Measurements from ENCODE around the gene GRIN2A. TPM values are rescaled to one million over a fixed set of nuclear protein-coding genes. Genes with fewer than 3 reads are reported as not detected.

Gene GRIN2A
- total and polyA plus RNA-seq, 2 of the 8 experiments (the other 6 are each of a cell fraction or from before 2014, with no cell fraction given): 0.18 to 1.8 TPM

- Histone ChIP-seq H3K4me1 (replicated peaks in 1 of 4; ENCODE audit: control insufficient read depth in 3 of 4, insufficient read depth in 4 of 4, low read length in 3 of 4) (peaks cover 5 to 7% (median 6%) of the 10 kb centered on the region in 4 experiments; a peak in 3 of 7 replicates), H4K5ac (ENCODE audit: insufficient read length, low read depth, low read length) (no peak overlapping the region), H2BK15ac (ENCODE audit: low read length) (no peak overlapping the region), H3K79me1 (ENCODE audit: low read depth, low read length) (no peaks in the 10 kb centered on the region), H3K18ac (ENCODE audit: extremely low read depth, low read length) (no peak overlapping the region), H2BK120ac (replicated peaks; ENCODE audit: low read depth, low read length) (no peak overlapping the region), H3K9me3 (ENCODE audit: insufficient read depth in 2 of 2, low read depth in 1 of 2, low read length in 1 of 2) (no peaks in the 10 kb centered on the region), H3K27ac (ENCODE audit: low read depth, low read length) (no peak overlapping the region), H2AK5ac (ENCODE audit: low read depth, low read length) (no peak overlapping the region), H3K23me2 (ENCODE audit: low read depth, low read length) (no peaks in the 10 kb centered on the region), H3K14ac (ENCODE audit: insufficient read length) (no peak overlapping the region), H4K20me1 (replicated peaks in 1 of 2; ENCODE audit: control insufficient read depth in 1 of 2, insufficient read depth in 2 of 2, low read length in 2 of 2) (no peaks in the 10 kb centered on the region), H3K56ac (replicated peaks; ENCODE audit: insufficient read length, low read depth, low read length) (no peak overlapping the region), H2BK5ac (ENCODE audit: low read depth, low read length) (no peak overlapping the region), H3K9ac (replicated peaks in 1 of 4; ENCODE audit: extremely low read depth in 1 of 4, low read depth in 3 of 4, low read length in 3 of 4) (no peak overlapping the region), H3K4me3 (ENCODE audit: extremely low read depth in 1 of 4, insufficient read depth in 2 of 4, low read depth in 3 of 4, low read length in 4 of 4) (no peak overlapping the region), H3K4me2 (ENCODE audit: insufficient read depth in 1 of 2, low read depth in 2 of 2, low read length in 2 of 2) (no peak overlapping the region), H4K8ac (ENCODE audit: extremely low read depth, insufficient read depth, low read length) (no peak overlapping the region), H2AFZ (ENCODE audit: low read length) (no peak overlapping the region), H3K79me2 (ENCODE audit: control insufficient read depth in 1 of 2, insufficient read depth in 2 of 2, low read length in 2 of 2) (no peaks in the 10 kb centered on the region; a peak in 1 of 4 replicates), H2BK12ac (ENCODE audit: low read depth, low read length) (no peak overlapping the region), H3K36me3 (ENCODE audit: control insufficient read depth in 2 of 4, insufficient read depth in 4 of 4, low read length in 3 of 4) (no peaks in the 10 kb centered on the region), H2BK20ac (ENCODE audit: low read length) (no peak overlapping the region), H3K4ac (replicated peaks; ENCODE audit: insufficient read length, low read depth, low read length) (no peak overlapping the region), H4K91ac (replicated peaks; ENCODE audit: insufficient read length, low read length) (no peak overlapping the region), H3K23ac (ENCODE audit: insufficient read length) (no peak overlapping the region), H3K27me3 (replicated peaks in 1 of 4; ENCODE audit: control insufficient read depth in 3 of 4, extremely low read depth in 1 of 4, insufficient read depth in 3 of 4, low read length in 3 of 4) (peaks cover 0 to 2% (median 0%) of the 10 kb centered on the region in 4 experiments; a peak in 2 of 7 replicates)
- ChIA-PET CTCF (ENCODE audit: partially characterized antibody) (interaction anchor here (1.2 to 4.7 kb wide), 2 partner anchors 101 to 821 kb away, joined by 4 to 16 read pairs; partner anchors contain the start of gene GRIN2A), POLR2A (ENCODE audit: partially characterized antibody) (no interaction called here)
- DNase-seq (ENCODE audit: low read depth in 1 of 2, low spot score in 2 of 2) (no peak), FAIRE-seq (no peak)
- WGBS, 2 experiments (ENCODE audit: extremely low coverage in 1 of 2, insufficient coverage in 1 of 2, insufficient read length in 1 of 2, insufficient replicate concordance in 2 of 2, low coverage in 1 of 2, low lambda C conversion rate in 2 of 2, missing lambda C conversion rate in 1 of 2): 92% methylated on average over 9 of the region's 9 CpGs; no CpG with 5 or more reads in 1 of the 2 experiments
- TF ChIP-seq, protein P1, sequence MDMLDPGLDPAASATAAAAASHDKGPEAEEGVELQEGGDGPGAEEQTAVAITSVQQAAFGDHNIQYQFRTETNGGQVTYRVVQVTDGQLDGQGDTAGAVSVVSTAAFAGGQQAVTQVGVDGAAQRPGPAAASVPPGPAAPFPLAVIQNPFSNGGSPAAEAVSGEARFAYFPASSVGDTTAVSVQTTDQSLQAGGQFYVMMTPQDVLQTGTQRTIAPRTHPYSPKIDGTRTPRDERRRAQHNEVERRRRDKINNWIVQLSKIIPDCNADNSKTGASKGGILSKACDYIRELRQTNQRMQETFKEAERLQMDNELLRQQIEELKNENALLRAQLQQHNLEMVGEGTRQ (IDR thresholded peaks at IDR 0.05; ENCODE audit: low read length): no peak
- no peak for TF ChIP-seq ZNF274 (IDR thresholded peaks at IDR 0.05; ENCODE audit: borderline replicate concordance, extremely low read depth, low read length)
- TF ChIP-seq CREB1 (IDR thresholded peaks at IDR 0.05): no peak
- no peak for TF ChIP-seq POU5F1 (IDR thresholded peaks at IDR 0.05; ENCODE audit: low read depth, low read length)
- TF ChIP-seq SP2 (IDR thresholded peaks at IDR 0.05; ENCODE audit: low read length): no peak
- TF ChIP-seq KDM5A (IDR thresholded peaks at IDR 0.05; ENCODE audit: low read length): no peak
- no peak for TF ChIP-seq POLR2A (IDR thresholded peaks at IDR 0.05; ENCODE audit: control extremely low read depth in 1 of 2, low read depth in 2 of 2, low read length in 2 of 2)
- no peak for TF ChIP-seq POLR2AphosphoS5 (IDR thresholded peaks at IDR 0.05; ENCODE audit: low read depth, low read length)
- TF ChIP-seq, protein P2, sequence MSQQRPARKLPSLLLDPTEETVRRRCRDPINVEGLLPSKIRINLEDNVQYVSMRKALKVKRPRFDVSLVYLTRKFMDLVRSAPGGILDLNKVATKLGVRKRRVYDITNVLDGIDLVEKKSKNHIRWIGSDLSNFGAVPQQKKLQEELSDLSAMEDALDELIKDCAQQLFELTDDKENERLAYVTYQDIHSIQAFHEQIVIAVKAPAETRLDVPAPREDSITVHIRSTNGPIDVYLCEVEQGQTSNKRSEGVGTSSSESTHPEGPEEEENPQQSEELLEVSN (IDR thresholded peaks at IDR 0.05): no peak
- TF ChIP-seq HDAC6 (IDR thresholded peaks at IDR 0.05; ENCODE audit: low read depth, low read length): no peak
- TF ChIP-seq EZH2 (IDR thresholded peaks at IDR 0.05; ENCODE audit: low read depth, low read length, severe bottlenecking): no peak
- TF ChIP-seq SRF (IDR thresholded peaks at IDR 0.05; ENCODE audit: low read depth, low read length): no peak
Observed at GRCh38 chr16:10080051-10080772, 102.0 kb downstream of the GRIN2A start.
